Measurements from ENCODE around the gene GP2. TPM values are rescaled to one million over a fixed set of nuclear protein-coding genes. Genes with fewer than 3 reads are reported as not detected.

Gene GP2
- polyA plus RNA-seq, 1 experiment: not detected

- ChIA-PET CTCF (no interaction called here), POLR2A (no interaction called here)
- Histone ChIP-seq H3K4me3 (ENCODE audit: low read depth, low read length) (no peak overlapping the region), H3K27me3 (ENCODE audit: control insufficient read depth, insufficient read depth, low read length) (no peaks in the 10 kb centered on the region), H3K36me3 (ENCODE audit: control insufficient read depth, insufficient read depth, low read length) (no peaks in the 10 kb centered on the region)
- no peak for TF ChIP-seq CTCF (IDR thresholded peaks at IDR 0.05; ENCODE audit: insufficient read depth, low read depth, low read length)
- no peak for DNase-seq (ENCODE audit: low read depth)
These were observed 41.3 kb downstream of the GP2 start for GRCh38 chr16:20285993-20286499.

- Histone ChIP-seq H3K4me3 (ENCODE audit: low read depth, low read length) (no peak overlapping the region), H3K27me3 (ENCODE audit: control insufficient read depth, insufficient read depth, low read length) (no peaks in the 10 kb centered on the region), H3K36me3 (ENCODE audit: control insufficient read depth, insufficient read depth, low read length) (no peaks in the 10 kb centered on the region)
- POLR2A ChIA-PET: no interaction called here
- no peak for DNase-seq (ENCODE audit: low read depth)
- CTCF ChIA-PET: no interaction called here
- TF ChIP-seq CTCF (IDR thresholded peaks at IDR 0.05; ENCODE audit: insufficient read depth, low read depth, low read length): no peak
These were observed 47.1 kb downstream of the GP2 start for GRCh38 chr16:20280259-20280658.

- Histone ChIP-seq H3K4me3 (ENCODE audit: low read depth, low read length) (no peak overlapping the region), H3K27me3 (ENCODE audit: control insufficient read depth, insufficient read depth, low read length) (no peaks in the 10 kb centered on the region), H3K36me3 (ENCODE audit: control insufficient read depth, insufficient read depth, low read length) (no peaks in the 10 kb centered on the region)
- DNase-seq (ENCODE audit: low read depth): no peak
- no peak for TF ChIP-seq CTCF (IDR thresholded peaks at IDR 0.05; ENCODE audit: insufficient read depth, low read depth, low read length)
- ChIA-PET POLR2A (no interaction called here), CTCF (no interaction called here)
These were observed 55.4 kb downstream of the GP2 start for GRCh38 chr16:20271893-20272292.

GRCh38 chr16:20268409-20268808 is 58.9 kb downstream of the GP2 start:
- no peak for DNase-seq (ENCODE audit: low read depth)
- no peak overlapping the region for H3K4me3 ChIP-seq (ENCODE audit: low read depth, low read length)
- no peak for TF ChIP-seq CTCF (IDR thresholded peaks at IDR 0.05; ENCODE audit: insufficient read depth, low read depth, low read length)
- ChIA-PET POLR2A (no interaction called here), CTCF (no interaction called here)
- H3K27me3 ChIP-seq (ENCODE audit: control insufficient read depth, insufficient read depth, low read length): no peaks in the 10 kb centered on the region
- no peaks in the 10 kb centered on the region for H3K36me3 ChIP-seq (ENCODE audit: control insufficient read depth, insufficient read depth, low read length)

GRCh38 chr16:20265019-20265418 is 62.3 kb downstream of the GP2 start:
- ChIA-PET CTCF (no interaction called here), POLR2A (no interaction called here)
- H3K4me3 ChIP-seq (ENCODE audit: low read depth, low read length): no peak overlapping the region
- no peak for DNase-seq (ENCODE audit: low read depth)
- H3K36me3 ChIP-seq (ENCODE audit: control insufficient read depth, insufficient read depth, low read length): no peaks in the 10 kb centered on the region
- TF ChIP-seq CTCF (IDR thresholded peaks at IDR 0.05; ENCODE audit: insufficient read depth, low read depth, low read length): no peak
- no peaks in the 10 kb centered on the region for H3K27me3 ChIP-seq (ENCODE audit: control insufficient read depth, insufficient read depth, low read length)

All from BJ (cell line).